CD4-positive, alpha-beta T cell treated with Interleukin-4 for 1 hour (primary cell): ENCODE results near the gene STX5.
"Not testable (repeated sequence)": the region's sequence is repeated elsewhere in the genome, so short reads cannot be mapped to it uniquely, and the experiment has no call there.

Experiments used
- DNase-seq, 2 donors: peaks; one replicate each; pipeline ENCODE4 v3.0.0-alpha.2; 2020 to 2022

Gene STX5

GRCh38 chr11:62778441-62778840 lies 53.4 kb downstream of the STX5 start:
- no peak for DNase-seq

GRCh38 chr11:62777389-62777788 lies 54.5 kb downstream of the STX5 start:
- DNase-seq = no peak

- no peak for DNase-seq
Observed at GRCh38 chr11:62775646-62776045, 56.2 kb downstream of the STX5 start.

- no peak for DNase-seq
Observed at GRCh38 chr11:62774407-62774806, 57.4 kb downstream of the STX5 start.

GRCh38 chr11:62771144-62772021 lies 60.5 kb downstream of the STX5 start, which contains the start of gene TAF6L:
Gene TAF6L, plus strand, starts transcription at chr11:62771396. Its CDS starts 4,388 bp downstream, at chr11:62775784.
- peak; percentile 91 to 93 for DNase-seq

GRCh38 chr11:62770778-62771143 lies 61.1 kb downstream of the STX5 start:
- no peak for DNase-seq

GRCh38 chr11:62760867-62761227 lies 71.0 kb downstream of the STX5 start:
- not testable (repeated sequence) for DNase-seq

- no peak for DNase-seq
Observed at GRCh38 chr11:62757846-62758788, 73.7 kb downstream of the STX5 start.
